Measurements from ENCODE around the gene ASF1B.
"Not testable (repeated sequence)": the region's sequence is repeated elsewhere in the genome, so short reads cannot be mapped to it uniquely, and the experiment has no call there.

ASF1B gene

GRCh38 chr19:14136509-14137281, at the start of gene ASF1B:
Gene ASF1B, minus strand, starts transcription at chr19:14136589. Its CDS starts 133 bp downstream, at chr19:14136456.
- peak; percentile 98 to 100 for DNase-seq

- DNase-seq: not testable (repeated sequence)
Observed at GRCh38 chr19:14185691-14186090, 49.3 kb upstream of the ASF1B start.

GRCh38 chr19:14185158-14185557, 48.8 kb upstream of the ASF1B start:
- no peak for DNase-seq

GRCh38 chr19:14183741-14184350, 47.5 kb upstream of the ASF1B start:
- no peak for DNase-seq

GRCh38 chr19:14182476-14182875, 46.1 kb upstream of the ASF1B start:
- no peak for DNase-seq

GRCh38 chr19:14181906-14182305, 45.5 kb upstream of the ASF1B start:
- no peak for DNase-seq

GRCh38 chr19:14181199-14181598, 44.8 kb upstream of the ASF1B start:
- DNase-seq: not testable (repeated sequence)

GRCh38 chr19:14177496-14178074, 41.2 kb upstream of the ASF1B start:
- DNase-seq: no peak

GRCh38 chr19:14175351-14175792, 39.0 kb upstream of the ASF1B start:
- DNase-seq: no peak

GRCh38 chr19:14174883-14175282, 38.5 kb upstream of the ASF1B start:
- DNase-seq: no peak

- DNase-seq: no peak
Observed at GRCh38 chr19:14168993-14169392, 32.6 kb upstream of the ASF1B start.

GRCh38 chr19:14168259-14168972, 32.0 kb upstream of the ASF1B start:
- no peak for DNase-seq

GRCh38 chr19:14167576-14168138, 31.3 kb upstream of the ASF1B start:
- DNase-seq: peak; percentile 21 to 36

GRCh38 chr19:14166999-14167575, 30.7 kb upstream of the ASF1B start:
- DNase-seq: no peak

GRCh38 chr19:14165990-14166830, 29.8 kb upstream of the ASF1B start:
- DNase-seq: no peak

- no peak for DNase-seq
Observed at GRCh38 chr19:14164724-14165493, 28.5 kb upstream of the ASF1B start.

GRCh38 chr19:14164082-14164481, 27.7 kb upstream of the ASF1B start:
- DNase-seq: no peak

GRCh38 chr19:14162871-14163297, 26.5 kb upstream of the ASF1B start:
- DNase-seq: no peak

- DNase-seq: no peak
Observed at GRCh38 chr19:14161305-14161704, 24.9 kb upstream of the ASF1B start.

- no peak for DNase-seq
Observed at GRCh38 chr19:14160017-14160703, 23.8 kb upstream of the ASF1B start.

Measured in inflammatory macrophage treated with lipopolysaccharide for 1 hour (primary cell).